DLD1 (cell line): ENCODE measurements around the gene RDH13.
"Not testable (repeated sequence)": the region's sequence is repeated elsewhere in the genome, so short reads cannot be mapped to it uniquely, and the experiment has no call there.

Experiments used
- in situ Hi-C: cut with HindIII; loops from 2 replicates; pipeline ENCODE4 v1.10.0; 2017; ENCODE audit warnings: low sequenced_read_pairs

The RDH13 gene

GRCh38 chr19:55046975-55047622, 15.8 kb downstream of the RDH13 start:
- in situ Hi-C loops: no loop called here

GRCh38 chr19:55044771-55045716, 17.9 kb downstream of the RDH13 start:
- in situ Hi-C loops: no loop called here

GRCh38 chr19:55044286-55044685, 18.7 kb downstream of the RDH13 start:
- in situ Hi-C loops: no loop called here

GRCh38 chr19:55042688-55043087, 20.3 kb downstream of the RDH13 start:
- in situ Hi-C loops: no loop called here

GRCh38 chr19:55042344-55042678, 20.6 kb downstream of the RDH13 start:
- in situ Hi-C loops: no loop called here

GRCh38 chr19:55041627-55042343, 21.2 kb downstream of the RDH13 start:
- in situ Hi-C loops: no loop called here

- in situ Hi-C loops: no loop called here
Observed at GRCh38 chr19:55041244-55041626, 21.7 kb downstream of the RDH13 start.

- in situ Hi-C loops: not testable (repeated sequence)
Observed at GRCh38 chr19:55040654-55041053, 22.3 kb downstream of the RDH13 start.

GRCh38 chr19:55037603-55038002, 25.3 kb downstream of the RDH13 start:
- in situ Hi-C loops: not testable (repeated sequence)

- in situ Hi-C loops: no loop called here
Observed at GRCh38 chr19:55036058-55036457, 26.9 kb downstream of the RDH13 start.

- in situ Hi-C loops: no loop called here
Observed at GRCh38 chr19:55034751-55035150, 28.2 kb downstream of the RDH13 start.

- in situ Hi-C loops: not testable (repeated sequence)
Observed at GRCh38 chr19:55032976-55033643, 29.8 kb downstream of the RDH13 start.

GRCh38 chr19:55032170-55032800, 30.7 kb downstream of the RDH13 start:
- in situ Hi-C loops: no loop called here

GRCh38 chr19:55031178-55031577, 31.8 kb downstream of the RDH13 start:
- in situ Hi-C loops: no loop called here

- in situ Hi-C loops: no loop called here
Observed at GRCh38 chr19:55028757-55029156, 34.2 kb downstream of the RDH13 start.

GRCh38 chr19:55027472-55028337, 35.2 kb downstream of the RDH13 start:
- in situ Hi-C loops: no loop called here

- in situ Hi-C loops: not testable (repeated sequence)
Observed at GRCh38 chr19:55027140-55027471, 35.8 kb downstream of the RDH13 start.

- in situ Hi-C loops: no loop called here
Observed at GRCh38 chr19:55024111-55024510, 38.8 kb downstream of the RDH13 start.

GRCh38 chr19:55020351-55020750, 42.6 kb downstream of the RDH13 start:
- in situ Hi-C loops: not testable (repeated sequence)

GRCh38 chr19:55018633-55019032, 44.3 kb downstream of the RDH13 start:
- in situ Hi-C loops: no loop called here
